Measurements from ENCODE around the gene TRAF4. TPM values are rescaled to one million over a fixed set of nuclear protein-coding genes. Genes with fewer than 3 reads are reported as not detected.
A peak's percentile ranks its signal among the peaks of the same experiment; 100 is the strongest.

Gene TRAF4
- total RNA-seq, 1 experiment from 2014 or later = 104 TPM

DNA sequence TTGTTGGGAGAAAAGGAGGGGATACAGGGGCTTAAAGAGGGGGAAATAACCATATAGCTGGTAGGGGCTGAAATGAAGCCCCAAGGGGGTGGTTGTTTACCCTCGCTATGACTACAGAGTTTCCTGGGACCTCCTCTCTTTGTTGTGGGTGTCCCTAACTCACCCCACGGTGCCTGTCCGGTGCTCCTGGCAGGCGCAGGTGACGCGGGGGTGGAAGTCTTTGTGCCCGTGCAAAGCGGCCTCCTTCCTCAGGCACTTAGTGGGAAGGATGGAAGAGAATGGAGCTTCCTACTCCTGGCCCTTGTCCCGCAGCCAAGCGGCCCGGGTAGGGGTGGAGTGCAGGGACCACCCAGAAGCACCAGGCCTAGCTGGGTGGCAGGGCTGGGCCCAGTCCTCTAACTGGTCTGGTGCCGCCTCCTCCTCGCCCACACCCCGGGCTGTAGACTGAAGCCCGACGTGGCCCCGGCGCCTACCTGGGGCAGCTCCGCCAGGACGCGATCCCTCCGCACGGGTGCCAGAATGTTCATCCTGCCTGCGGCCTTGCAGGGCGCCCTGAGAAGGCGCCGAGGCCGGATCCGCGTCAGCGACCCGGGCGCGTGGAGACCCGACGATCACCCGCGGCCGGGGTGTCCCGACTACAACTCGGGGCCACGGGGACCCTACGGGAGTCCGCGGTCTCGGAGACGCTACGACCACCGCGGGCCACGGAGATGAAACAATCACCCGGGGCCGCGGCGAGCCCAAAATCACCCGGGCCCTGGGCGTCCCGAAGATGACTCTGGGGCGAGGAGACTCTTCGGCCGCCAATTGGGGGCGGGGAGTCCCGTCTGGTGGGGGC lies 26.9 kb upstream of the TRAF4 start:
- intact Hi-C loops (cut with micrococcal nuclease) = loop anchor here (10.0 kb wide), 1 partner anchor 72 kb away; the partner anchor contains the start of gene BLTP2
- no peaks in the 10 kb centered on the region for H3K9me2 ChIP-seq (replicated peaks; ENCODE audit: low read length)
- no TSS peak for BruUV-seq (replicated peaks)
- CTCF ChIA-PET = no interaction called here
- H3K9me3 ChIP-seq (ENCODE audit: low read length) = no peaks in the 10 kb centered on the region
- peak; percentile 22 for DNase-seq
- peaks cover 26% of the 10 kb centered on the region for H3K36me3 ChIP-seq (ENCODE audit: low read depth, low read length)
- H4K20me1 ChIP-seq (ENCODE audit: low read length) = peaks cover 15% of the 10 kb centered on the region
- H3K4me1 ChIP-seq (ENCODE audit: insufficient read depth, low read length) = peaks cover 20% of the 10 kb centered on the region
- H3K27ac ChIP-seq (ENCODE audit: low read length) = peak overlapping the region; percentile 54
- TF ChIP-seq, protein P1, sequence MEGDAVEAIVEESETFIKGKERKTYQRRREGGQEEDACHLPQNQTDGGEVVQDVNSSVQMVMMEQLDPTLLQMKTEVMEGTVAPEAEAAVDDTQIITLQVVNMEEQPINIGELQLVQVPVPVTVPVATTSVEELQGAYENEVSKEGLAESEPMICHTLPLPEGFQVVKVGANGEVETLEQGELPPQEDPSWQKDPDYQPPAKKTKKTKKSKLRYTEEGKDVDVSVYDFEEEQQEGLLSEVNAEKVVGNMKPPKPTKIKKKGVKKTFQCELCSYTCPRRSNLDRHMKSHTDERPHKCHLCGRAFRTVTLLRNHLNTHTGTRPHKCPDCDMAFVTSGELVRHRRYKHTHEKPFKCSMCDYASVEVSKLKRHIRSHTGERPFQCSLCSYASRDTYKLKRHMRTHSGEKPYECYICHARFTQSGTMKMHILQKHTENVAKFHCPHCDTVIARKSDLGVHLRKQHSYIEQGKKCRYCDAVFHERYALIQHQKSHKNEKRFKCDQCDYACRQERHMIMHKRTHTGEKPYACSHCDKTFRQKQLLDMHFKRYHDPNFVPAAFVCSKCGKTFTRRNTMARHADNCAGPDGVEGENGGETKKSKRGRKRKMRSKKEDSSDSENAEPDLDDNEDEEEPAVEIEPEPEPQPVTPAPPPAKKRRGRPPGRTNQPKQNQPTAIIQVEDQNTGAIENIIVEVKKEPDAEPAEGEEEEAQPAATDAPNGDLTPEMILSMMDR (conservative IDR thresholded peaks at IDR 0.05; ENCODE audit: low read depth, low read length) = no peak
- TF ChIP-seq EZH2 (IDR thresholded peaks at IDR 0.05; ENCODE audit: low read length, unreplicated experiment) (no peak), EZH2phosphoT487 (IDR thresholded peaks at IDR 0.05; ENCODE audit: borderline replicate concordance, low read length) (no peak)
- no peaks in the 10 kb centered on the region for H3K27me3 ChIP-seq (ENCODE audit: low read length)
- H3K4me2 ChIP-seq (ENCODE audit: low read length) = peak overlapping the region; percentile 96
- peaks cover 6% of the 10 kb centered on the region for H3F3A ChIP-seq (ENCODE audit: low read length, unreplicated experiment)
- H3K9ac ChIP-seq (ENCODE audit: low read length) = peak overlapping the region; percentile 99
- peaks cover 46% of the 10 kb centered on the region for H3K79me2 ChIP-seq (ENCODE audit: low read length)
- H3K4me3 ChIP-seq (ENCODE audit: low read length) = peak overlapping the region; percentile 93
- peak overlapping the region; percentile 85 for H2AFZ ChIP-seq (ENCODE audit: low read length)
- peak; percentile 2 for ATAC-seq
- POLR2A ChIA-PET (ENCODE audit: unreplicated experiment) = interaction anchor here (0.8 kb wide), 1 partner anchor 10 kb away, joined by 4 read pairs; no protein-coding TSS in a partner anchor

DNA sequence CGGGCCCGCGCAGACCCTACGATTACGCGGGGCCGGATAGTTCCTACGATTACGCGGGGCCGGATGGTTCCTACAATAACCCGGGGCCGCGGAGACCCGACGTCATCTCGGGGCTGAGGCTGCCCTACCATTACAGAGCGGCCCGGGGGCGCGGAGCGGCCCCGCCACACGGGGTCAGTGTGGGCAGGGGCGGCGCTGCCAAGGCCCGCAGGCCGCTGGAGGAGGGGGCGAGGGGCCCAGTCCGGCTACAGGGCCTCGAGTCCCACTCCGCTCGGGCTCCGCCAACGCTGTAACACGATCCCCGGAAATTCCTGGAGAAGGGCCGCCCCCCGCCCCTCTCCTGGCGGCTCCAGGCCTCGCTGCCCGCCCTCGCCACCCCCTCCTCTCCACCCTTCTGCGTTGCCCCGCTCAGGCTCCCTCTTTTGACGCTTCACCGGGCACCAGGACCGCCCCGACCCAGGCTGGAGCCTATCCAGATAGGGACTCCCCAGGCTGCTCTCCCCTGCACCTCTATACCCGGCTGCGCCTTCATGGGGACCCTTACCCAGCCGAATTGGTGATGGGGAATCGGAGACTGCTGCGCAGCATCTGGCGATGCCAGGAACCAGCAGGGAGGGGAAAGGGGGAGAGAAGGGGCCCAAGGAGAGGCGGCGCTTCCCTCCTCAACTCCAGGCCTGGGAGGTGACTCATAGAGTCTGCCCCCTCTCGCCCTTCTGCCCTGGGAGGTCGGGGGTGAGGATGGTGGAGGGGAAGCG lies 26.1 kb upstream of the TRAF4 start, which contains the start of gene RAB34:
TSS of gene RAB34 (minus strand) at position 291 of the 755 bp plus-strand sequence. CDS start 602 bp downstream, outside the sequence.
- peak; percentile 58 for ATAC-seq
- H4K20me1 ChIP-seq (ENCODE audit: low read length) = peaks cover 22% of the 10 kb centered on the region
- H3K27me3 ChIP-seq (ENCODE audit: low read length) = no peaks in the 10 kb centered on the region
- TF ChIP-seq EZH2 (IDR thresholded peaks at IDR 0.05; ENCODE audit: low read length, unreplicated experiment) (no peak), EZH2phosphoT487 (IDR thresholded peaks at IDR 0.05; ENCODE audit: borderline replicate concordance, low read length) (no peak)
- TF ChIP-seq, protein P1 (conservative IDR thresholded peaks at IDR 0.05; ENCODE audit: low read depth, low read length) = peak; percentile 37
- peaks cover 34% of the 10 kb centered on the region for H3K36me3 ChIP-seq (ENCODE audit: low read depth, low read length)
- no TSS peak for BruUV-seq (replicated peaks)
- POLR2A ChIA-PET (ENCODE audit: unreplicated experiment) = no interaction called here
- H3K4me3 ChIP-seq (ENCODE audit: low read length) = peak within 1 kb of the TSS; percentile 93
- peak within 1 kb of the TSS; percentile 99 for H3K9ac ChIP-seq (ENCODE audit: low read length)
- no peaks in the 10 kb centered on the region for H3K9me3 ChIP-seq (ENCODE audit: low read length)
- peak within 1 kb of the TSS; percentile 85 for H2AFZ ChIP-seq (ENCODE audit: low read length)
- CTCF ChIA-PET = no interaction called here
- no peaks in the 10 kb centered on the region for H3K9me2 ChIP-seq (replicated peaks; ENCODE audit: low read length)
- DNase-seq = peak; percentile 80
- peaks cover 54% of the 10 kb centered on the region for H3K79me2 ChIP-seq (ENCODE audit: low read length)
- H3K4me2 ChIP-seq (ENCODE audit: low read length) = peak within 1 kb of the TSS; percentile 96
- H3F3A ChIP-seq (ENCODE audit: low read length, unreplicated experiment) = peaks cover 6% of the 10 kb centered on the region
- H3K4me1 ChIP-seq (ENCODE audit: insufficient read depth, low read length) = peaks cover 27% of the 10 kb centered on the region
- intact Hi-C loops (cut with micrococcal nuclease) = loop anchor here (10.0 kb wide), 1 partner anchor 73 kb away; the partner anchor contains the start of gene BLTP2
- H3K27ac ChIP-seq (ENCODE audit: low read length) = peak within 1 kb of the TSS; percentile 54

Measured in PC-3 (cell line).